Astrocyte of the cerebellum (primary cell): ENCODE results near the gene C4orf51.

Source experiments
- DNase-seq: peaks from one replicate; pipeline ENCODE4 v3.0.0-alpha.2; 2011; ENCODE audit warnings: low read depth
- H3K4me3 ChIP-seq: 2 replicates; pipeline ENCODE4 v1.5.1; 2011; ENCODE audit warnings: mild to moderate bottlenecking, low read depth, low read length, moderate library complexity
- in situ Hi-C: cut with HindIII; loops from 2 replicates; pipeline ENCODE4 v1.10.0; 2017; ENCODE audit warnings: low sequenced_read_pairs
- TF ChIP-seq, protein P1 (sequence below): IDR thresholded peaks from 2 replicates; pipeline ENCODE4 v1.5.1; 2012; ENCODE audit warnings: low read length, low read depth, moderate library complexity, mild to moderate bottlenecking; ENCODE audit errors: missing control alignments

C4orf51 gene

DNA sequence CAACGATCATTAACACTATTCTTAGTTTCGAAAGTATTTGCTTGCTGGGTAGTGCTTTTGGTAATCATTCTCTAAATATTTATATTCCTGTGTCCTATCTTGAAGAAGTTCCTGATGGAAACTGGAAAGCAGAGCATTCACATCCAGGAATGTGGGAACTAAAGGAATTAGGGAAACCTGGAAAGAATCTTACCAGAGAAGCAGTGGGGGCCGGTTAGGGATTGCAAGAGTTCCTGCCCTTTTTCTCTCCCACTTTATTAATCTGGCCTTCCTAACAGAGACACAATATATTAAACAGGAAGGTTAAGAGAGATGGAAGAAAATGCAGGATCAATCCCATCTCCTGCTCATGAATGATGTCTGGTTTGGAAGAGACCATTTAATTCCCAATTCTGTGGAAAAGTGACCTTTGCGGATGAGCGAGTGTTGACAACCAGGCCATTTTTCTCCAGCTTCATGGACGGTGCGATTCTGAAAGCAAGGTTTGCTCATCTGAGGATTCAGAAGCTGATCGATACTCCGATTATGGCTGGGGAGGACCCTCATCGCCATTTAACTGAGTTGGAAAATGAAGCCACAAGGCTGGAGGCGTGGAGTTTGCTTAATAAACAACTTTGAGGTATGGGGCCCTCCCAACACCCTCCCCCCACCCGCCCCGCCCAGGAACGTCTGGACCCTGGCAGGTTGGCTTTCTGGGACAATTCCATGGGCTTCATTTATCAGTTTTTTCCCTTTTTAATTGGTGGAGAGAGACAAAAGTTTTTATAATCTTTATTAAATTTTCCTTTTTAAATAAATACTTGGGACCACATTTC lies 52.3 kb downstream of the C4orf51 start:
- TF ChIP-seq, protein P1, sequence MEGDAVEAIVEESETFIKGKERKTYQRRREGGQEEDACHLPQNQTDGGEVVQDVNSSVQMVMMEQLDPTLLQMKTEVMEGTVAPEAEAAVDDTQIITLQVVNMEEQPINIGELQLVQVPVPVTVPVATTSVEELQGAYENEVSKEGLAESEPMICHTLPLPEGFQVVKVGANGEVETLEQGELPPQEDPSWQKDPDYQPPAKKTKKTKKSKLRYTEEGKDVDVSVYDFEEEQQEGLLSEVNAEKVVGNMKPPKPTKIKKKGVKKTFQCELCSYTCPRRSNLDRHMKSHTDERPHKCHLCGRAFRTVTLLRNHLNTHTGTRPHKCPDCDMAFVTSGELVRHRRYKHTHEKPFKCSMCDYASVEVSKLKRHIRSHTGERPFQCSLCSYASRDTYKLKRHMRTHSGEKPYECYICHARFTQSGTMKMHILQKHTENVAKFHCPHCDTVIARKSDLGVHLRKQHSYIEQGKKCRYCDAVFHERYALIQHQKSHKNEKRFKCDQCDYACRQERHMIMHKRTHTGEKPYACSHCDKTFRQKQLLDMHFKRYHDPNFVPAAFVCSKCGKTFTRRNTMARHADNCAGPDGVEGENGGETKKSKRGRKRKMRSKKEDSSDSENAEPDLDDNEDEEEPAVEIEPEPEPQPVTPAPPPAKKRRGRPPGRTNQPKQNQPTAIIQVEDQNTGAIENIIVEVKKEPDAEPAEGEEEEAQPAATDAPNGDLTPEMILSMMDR = no peak
- H3K4me3 ChIP-seq = peak overlapping the region; percentile 42
- in situ Hi-C loops = no loop called here
- DNase-seq = no peak

DNA sequence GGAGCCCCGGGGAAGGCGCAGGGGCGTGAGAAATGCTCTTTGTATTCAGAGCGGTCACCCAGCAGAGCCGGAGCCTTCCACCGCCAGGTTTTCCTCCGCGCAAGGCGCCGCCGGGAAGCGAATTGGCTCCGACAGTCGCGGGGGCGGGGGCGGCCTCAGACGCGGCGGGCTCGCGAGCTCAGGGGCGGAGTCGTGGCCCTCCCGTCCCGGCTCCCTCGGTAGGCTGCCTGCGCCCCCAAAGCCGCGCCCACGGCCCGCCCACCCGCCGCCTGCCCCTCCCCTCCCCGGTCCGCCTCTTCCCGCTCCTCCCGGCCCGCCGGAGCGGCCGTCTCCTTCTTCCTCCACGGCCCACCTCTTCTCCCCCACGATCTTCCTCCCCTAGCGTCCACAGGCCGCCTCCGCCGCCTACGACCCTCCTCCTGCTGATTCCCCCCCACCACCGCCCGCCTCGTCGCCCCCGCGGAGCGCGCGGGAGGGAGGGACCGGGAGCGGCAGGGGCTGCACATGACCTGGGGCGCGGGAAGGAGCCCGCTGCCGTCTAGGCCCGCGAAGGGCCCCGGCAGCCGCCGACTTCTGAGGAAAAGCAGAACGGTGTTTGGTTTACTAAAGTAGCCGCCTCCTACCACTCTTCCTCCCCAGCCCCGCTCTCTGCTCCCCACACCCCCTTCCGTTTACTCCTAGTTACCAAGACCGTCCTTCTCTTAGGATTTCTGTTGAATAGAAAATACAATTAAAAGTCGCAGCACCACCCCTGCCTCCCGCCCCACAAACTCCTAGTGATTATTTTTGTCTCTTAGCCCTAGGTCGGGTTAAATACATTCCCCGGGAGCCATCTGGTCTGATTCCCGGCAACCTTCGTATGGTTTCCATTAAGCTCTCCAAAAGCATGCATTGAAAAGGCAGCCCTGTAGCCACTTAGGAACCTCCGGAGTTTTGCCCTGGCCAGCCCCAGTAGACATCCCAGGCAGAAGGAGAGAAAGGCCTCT lies 53.2 kb downstream of the C4orf51 start:
- TF ChIP-seq, protein P1 = no peak
- DNase-seq = peak; percentile 80
- in situ Hi-C loops = no loop called here
- H3K4me3 ChIP-seq = peak overlapping the region; percentile 43

DNA sequence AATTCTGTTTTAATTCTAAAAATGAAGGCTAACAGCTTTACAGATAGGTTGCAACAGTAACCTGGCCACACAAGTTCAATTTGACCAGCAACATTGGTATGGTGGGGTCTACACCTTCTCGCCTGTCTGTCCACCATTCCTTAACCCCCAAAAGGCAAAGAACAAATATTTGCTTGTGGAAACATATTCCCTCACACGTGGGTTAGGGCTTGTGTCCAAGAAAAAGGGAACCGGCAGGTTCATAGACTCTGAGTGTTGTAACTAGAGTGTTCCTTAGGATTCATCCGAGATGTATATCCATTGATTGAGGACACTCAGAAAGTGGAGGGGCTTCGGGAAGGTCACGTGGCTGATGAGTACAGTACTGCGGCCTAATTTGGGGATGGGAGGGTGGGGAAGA lies 54.1 kb downstream of the C4orf51 start:
- H3K4me3 ChIP-seq = no peak overlapping the region
- in situ Hi-C loops = no loop called here
- DNase-seq = no peak
- TF ChIP-seq, protein P1 = no peak

DNA sequence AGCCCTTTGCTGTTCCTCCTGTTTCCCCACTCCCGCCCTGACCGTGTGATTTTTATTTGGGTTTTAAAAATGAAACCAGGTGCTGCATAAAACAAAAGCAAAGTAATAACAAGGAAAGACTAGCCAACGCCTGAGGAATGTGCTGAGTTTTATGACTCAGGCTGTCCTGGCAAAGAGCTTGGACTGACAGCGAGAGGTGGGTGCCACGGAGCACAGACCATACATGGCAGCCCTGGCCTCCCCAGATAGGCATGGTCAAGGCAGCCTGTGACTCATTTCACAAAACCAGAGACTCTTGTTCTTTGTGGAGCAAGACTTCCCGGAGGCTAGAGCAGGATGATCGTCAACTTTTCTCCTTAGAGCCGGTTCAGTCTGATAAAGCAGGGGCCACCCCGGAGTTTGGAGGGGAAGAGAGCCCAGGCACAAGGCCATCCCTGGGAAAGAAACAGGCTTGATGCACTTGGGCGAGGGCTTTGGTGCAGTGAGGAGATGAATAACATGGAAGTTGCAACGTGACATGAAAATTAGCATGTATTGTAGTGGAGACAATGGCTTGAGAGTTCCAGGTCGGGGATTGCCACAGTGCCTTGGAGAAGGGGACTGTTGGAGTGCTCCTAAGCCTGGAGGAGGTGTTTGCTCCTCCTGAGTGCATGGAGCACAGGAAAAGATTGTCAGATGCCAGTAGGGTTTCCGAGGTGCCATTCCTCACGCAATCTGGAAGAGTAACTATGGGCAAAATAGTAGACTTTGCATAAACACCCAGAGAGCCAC lies 54.8 kb downstream of the C4orf51 start:
- TF ChIP-seq, protein P1 = no peak
- peak; percentile 92 for DNase-seq
- no peak overlapping the region for H3K4me3 ChIP-seq
- in situ Hi-C loops = no loop called here

DNA sequence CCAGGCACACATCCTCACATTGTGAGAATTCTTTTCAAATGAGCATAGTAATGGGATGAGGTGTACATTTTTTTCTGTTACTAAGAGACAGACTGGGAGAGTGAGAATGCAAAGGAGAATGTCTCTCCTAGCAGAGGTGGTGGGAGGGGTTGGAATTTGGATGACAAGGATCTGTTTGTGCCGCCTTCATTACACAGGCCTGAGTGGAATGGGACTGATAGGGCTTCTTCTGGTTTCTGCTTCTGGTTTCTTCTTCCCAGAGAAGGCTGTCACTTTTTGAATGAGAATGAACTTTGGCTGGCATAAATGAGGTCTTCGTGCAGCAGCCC lies 55.4 kb downstream of the C4orf51 start:
- in situ Hi-C loops = no loop called here
- peak; percentile 84 for DNase-seq
- TF ChIP-seq, protein P1 = no peak
- H3K4me3 ChIP-seq = no peak overlapping the region

DNA sequence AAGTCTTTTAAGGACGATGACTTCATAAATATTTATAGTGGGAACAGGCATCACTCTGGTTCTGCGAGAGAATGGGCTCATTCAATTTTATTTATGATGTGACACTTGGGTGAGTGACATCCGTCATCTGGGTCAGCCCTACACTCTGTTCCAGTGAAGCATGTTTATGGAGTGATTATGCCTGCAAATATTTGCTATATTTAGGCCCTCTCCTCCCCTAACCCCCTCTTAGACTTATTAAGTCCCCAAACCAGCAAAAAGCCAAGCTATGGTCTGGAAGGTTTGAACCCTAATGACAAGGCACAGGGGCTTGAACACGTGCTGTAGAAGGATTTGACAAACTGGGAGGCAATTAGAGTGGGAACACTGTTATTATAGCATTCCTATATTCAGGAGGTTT lies 55.9 kb downstream of the C4orf51 start:
- TF ChIP-seq, protein P1 = no peak
- in situ Hi-C loops = no loop called here
- H3K4me3 ChIP-seq = no peak overlapping the region
- DNase-seq = no peak
